HG03064 (cell line): ENCODE results near the gene HAT1.
"Not testable (repeated sequence)": the region's sequence is repeated elsewhere in the genome, so short reads cannot be mapped to it uniquely, and the experiment has no call there.

Experiments
- ATAC-seq: cut with Tn5 transposase; IDR thresholded peaks from one replicate; pipeline ENCODE4 v1.9.1; 2021; ENCODE audit warnings: low read depth; ENCODE audit not compliant: unreplicated experiment

HAT1 gene

GRCh38 chr2:171922230-171923022, at the start of gene HAT1:
HAT1 (plus strand) TSS chr2:171922461; CDS start chr2:171922501, 40 bp downstream.
- ATAC-seq: peak; percentile 98

GRCh38 chr2:171874517-171874916, 47.7 kb upstream of the HAT1 start:
- no peak for ATAC-seq

- ATAC-seq: no peak
Observed at GRCh38 chr2:171874963-171875362, 47.3 kb upstream of the HAT1 start.

GRCh38 chr2:171878481-171878993, 43.7 kb upstream of the HAT1 start:
- no peak for ATAC-seq

GRCh38 chr2:171879865-171880264, 42.4 kb upstream of the HAT1 start:
- no peak for ATAC-seq

GRCh38 chr2:171880774-171881173, 41.5 kb upstream of the HAT1 start:
- no peak for ATAC-seq

GRCh38 chr2:171882089-171882769, 40.0 kb upstream of the HAT1 start:
- no peak for ATAC-seq

GRCh38 chr2:171883275-171883893, 38.9 kb upstream of the HAT1 start:
- no peak for ATAC-seq

- ATAC-seq: no peak
Observed at GRCh38 chr2:171889333-171889732, 32.9 kb upstream of the HAT1 start.

- no peak for ATAC-seq
Observed at GRCh38 chr2:171889808-171890207, 32.5 kb upstream of the HAT1 start.

GRCh38 chr2:171893196-171893823, 29.0 kb upstream of the HAT1 start:
- ATAC-seq: no peak

- ATAC-seq: peak; percentile 94
Observed at GRCh38 chr2:171893824-171894611, 28.2 kb upstream of the HAT1 start, which contains the start of gene SLC25A12. SLC25A12 (minus strand) TSS chr2:171894244; CDS start chr2:171894214, 30 bp downstream.

GRCh38 chr2:171894612-171894947, 27.7 kb upstream of the HAT1 start:
- no peak for ATAC-seq

GRCh38 chr2:171895786-171896185, 26.5 kb upstream of the HAT1 start:
- no peak for ATAC-seq

GRCh38 chr2:171899623-171900282, 22.5 kb upstream of the HAT1 start:
- ATAC-seq: not testable (repeated sequence)

- peak; percentile 65 for ATAC-seq
Observed at GRCh38 chr2:171902840-171903420, 19.3 kb upstream of the HAT1 start.

GRCh38 chr2:171908235-171908634, 14.0 kb upstream of the HAT1 start:
- no peak for ATAC-seq

GRCh38 chr2:171909266-171909665, 13.0 kb upstream of the HAT1 start:
- no peak for ATAC-seq

GRCh38 chr2:171910494-171910893, 11.8 kb upstream of the HAT1 start:
- no peak for ATAC-seq
